NOMO-1 treated with dmso at 0.1 percent for 144 hours (cell line): ENCODE measurements around the gene STX12.
"Not testable (repeated sequence)": the region's sequence is repeated elsewhere in the genome, so short reads cannot be mapped to it uniquely, and the experiment has no call there.

ENCODE experiments used
- DNase-seq: peaks from one replicate; lab custom pipeline; 2025; ENCODE audit not compliant: unreplicated experiment; lab: John Stamatoyannopoulos, UW

The STX12 gene

GRCh38 chr1:27824411-27824810, 51.4 kb downstream of the STX12 start:
- no peak for DNase-seq

- DNase-seq = not testable (repeated sequence)
These were observed 56.4 kb downstream of the STX12 start for GRCh38 chr1:27829339-27829960.

- DNase-seq = peak; percentile 95
These were observed 57.8 kb downstream of the STX12 start, which contains the start of gene PPP1R8 for GRCh38 chr1:27830621-27831440. TSS of gene PPP1R8 (plus strand) at chr1:27830782. CDS start at chr1:27830836, 54 bp downstream.

- DNase-seq = no peak
These were observed 58.8 kb downstream of the STX12 start for GRCh38 chr1:27831568-27832410.

GRCh38 chr1:27832762-27833161, 59.7 kb downstream of the STX12 start:
- DNase-seq = no peak

GRCh38 chr1:27833470-27833869, 60.5 kb downstream of the STX12 start:
- no peak for DNase-seq

- DNase-seq = no peak
These were observed 62.0 kb downstream of the STX12 start for GRCh38 chr1:27835046-27835445.

- DNase-seq = no peak
These were observed 62.5 kb downstream of the STX12 start for GRCh38 chr1:27835501-27835900.

- no peak for DNase-seq
These were observed 76.9 kb downstream of the STX12 start for GRCh38 chr1:27849951-27850350.

- no peak for DNase-seq
These were observed 82.1 kb downstream of the STX12 start for GRCh38 chr1:27855085-27855484.

- DNase-seq = no peak
These were observed 83.7 kb downstream of the STX12 start for GRCh38 chr1:27856561-27857343.

- not testable (repeated sequence) for DNase-seq
These were observed 84.5 kb downstream of the STX12 start for GRCh38 chr1:27857552-27857951.

- DNase-seq = peak; percentile 56
These were observed 85.3 kb downstream of the STX12 start for GRCh38 chr1:27858072-27858948.

- no peak for DNase-seq
These were observed 86.0 kb downstream of the STX12 start for GRCh38 chr1:27858949-27859576.

GRCh38 chr1:27861436-27861835, 88.4 kb downstream of the STX12 start:
- DNase-seq = no peak

GRCh38 chr1:27862004-27862403, 89.0 kb downstream of the STX12 start:
- DNase-seq = no peak

- peak; percentile 82 for DNase-seq
These were observed 89.9 kb downstream of the STX12 start for GRCh38 chr1:27862671-27863537.

- peak; percentile 34 for DNase-seq
These were observed 90.5 kb downstream of the STX12 start for GRCh38 chr1:27863538-27863915.
